Endothelial cell of umbilical vein (primary cell): ENCODE measurements around the gene UBASH3B.

Experiments used
- EZH2 ChIP-seq: IDR thresholded peaks from 2 replicates; pipeline ENCODE4 v1.6.1; 2012; ENCODE audit warnings: borderline replicate concordance, low read depth, mild to moderate bottlenecking, moderate library complexity, low read length, inconsistent platforms; ENCODE audit not compliant: severe bottlenecking
- POLR2A ChIP-seq: IDR thresholded peaks from 2 replicates; pipeline ENCODE4 v1.6.1; 2012; ENCODE audit warnings: low read depth, mild to moderate bottlenecking, control low read depth, low read length
- POLR2AphosphoS5 ChIP-seq: IDR thresholded peaks from 2 replicates; pipeline ENCODE4 v1.6.1; 2012; ENCODE audit warnings: low read depth, mild to moderate bottlenecking, control low read depth, low read length, moderate library complexity; ENCODE audit not compliant: insufficient read depth
- TF ChIP-seq, protein P1 (sequence below), 2 donors: IDR thresholded peaks; 1 replicate in 1 of 2; 2 replicates in 1 of 2; pipeline ENCODE4 v1.5.1; 2011; ENCODE audit warnings: low read length in 2 of 2, mild to moderate bottlenecking in 2 of 2, moderate library complexity in 2 of 2, control low read depth in 1 of 2, inconsistent platforms in 1 of 2, low read depth in 1 of 2; ENCODE audit not compliant: insufficient read depth in 1 of 2; ENCODE audit errors: extremely low read depth in 1 of 2

DNA sequence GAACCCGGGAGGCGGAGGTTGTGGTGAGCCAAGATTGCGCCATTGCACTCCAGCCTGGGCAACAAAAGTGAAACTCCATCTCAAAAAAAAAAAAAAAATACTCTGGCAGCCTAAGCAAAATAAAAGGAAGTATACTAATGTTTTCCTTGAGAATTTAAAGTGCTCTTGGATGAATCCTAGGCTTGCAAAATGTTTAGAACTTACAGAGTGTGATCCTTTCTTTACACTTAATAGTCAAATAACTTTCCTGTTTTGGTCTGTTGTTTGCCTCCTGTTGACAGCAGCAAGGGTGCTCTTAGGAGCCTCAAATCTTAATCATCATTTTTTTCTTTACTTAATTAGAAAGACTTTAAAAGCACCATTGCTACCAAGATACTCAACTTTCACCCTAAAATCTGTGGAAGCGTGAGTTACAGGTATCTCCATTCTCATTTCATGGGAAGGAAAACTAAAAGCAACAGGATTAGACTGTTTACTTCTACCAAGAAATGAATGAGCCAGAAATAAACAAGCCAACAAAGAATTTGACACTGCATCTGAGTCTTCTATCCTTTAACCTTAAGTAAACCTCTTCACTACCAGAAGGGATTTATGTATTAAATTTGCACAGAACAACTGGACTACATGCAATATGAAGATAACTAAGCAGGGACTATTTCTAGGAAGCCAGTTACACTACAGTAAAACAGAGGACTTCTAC lies 144.0 kb downstream of the UBASH3B start:
- TF ChIP-seq POLR2A (no peak), POLR2AphosphoS5 (no peak), EZH2 (no peak)
- TF ChIP-seq, protein P1, sequence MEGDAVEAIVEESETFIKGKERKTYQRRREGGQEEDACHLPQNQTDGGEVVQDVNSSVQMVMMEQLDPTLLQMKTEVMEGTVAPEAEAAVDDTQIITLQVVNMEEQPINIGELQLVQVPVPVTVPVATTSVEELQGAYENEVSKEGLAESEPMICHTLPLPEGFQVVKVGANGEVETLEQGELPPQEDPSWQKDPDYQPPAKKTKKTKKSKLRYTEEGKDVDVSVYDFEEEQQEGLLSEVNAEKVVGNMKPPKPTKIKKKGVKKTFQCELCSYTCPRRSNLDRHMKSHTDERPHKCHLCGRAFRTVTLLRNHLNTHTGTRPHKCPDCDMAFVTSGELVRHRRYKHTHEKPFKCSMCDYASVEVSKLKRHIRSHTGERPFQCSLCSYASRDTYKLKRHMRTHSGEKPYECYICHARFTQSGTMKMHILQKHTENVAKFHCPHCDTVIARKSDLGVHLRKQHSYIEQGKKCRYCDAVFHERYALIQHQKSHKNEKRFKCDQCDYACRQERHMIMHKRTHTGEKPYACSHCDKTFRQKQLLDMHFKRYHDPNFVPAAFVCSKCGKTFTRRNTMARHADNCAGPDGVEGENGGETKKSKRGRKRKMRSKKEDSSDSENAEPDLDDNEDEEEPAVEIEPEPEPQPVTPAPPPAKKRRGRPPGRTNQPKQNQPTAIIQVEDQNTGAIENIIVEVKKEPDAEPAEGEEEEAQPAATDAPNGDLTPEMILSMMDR (IDR thresholded peaks at IDR 0.05; ENCODE audit: extremely low read depth in 1 of 2, insufficient read depth in 1 of 2, low read depth in 1 of 2, low read length in 2 of 2): no peak
